Caco-2 (cell line): ENCODE measurements around the gene SLC16A10. TPM values are rescaled to one million over a fixed set of nuclear protein-coding genes. Genes with fewer than 3 reads are reported as not detected.
"Not testable (repeated sequence)": the region's sequence is repeated elsewhere in the genome, so short reads cannot be mapped to it uniquely, and the experiment has no call there.

ENCODE experiments used
- BruUV-seq: library from RNA; stranded (reverse); fragments of 400-500 nt; replicated peaks from 2 replicates; lab custom pipeline; 2021; lab: Mats Ljungman, UMichigan
- CTCF ChIA-PET: fragments of 300-600 bp; sonication (Branson Sonifier 250); formaldehyde crosslinking; loops from one replicate; lab custom pipeline; 2022; ENCODE audit warnings: antibody characterized with exemption; lab: Charles Lee
- POLR2A ChIA-PET: fragments of 300-600 bp; sonication (Branson Sonifier 250); formaldehyde crosslinking; loops from one replicate; lab custom pipeline; 2022; ENCODE audit warnings: antibody characterized with exemption; lab: Charles Lee
- DNase-seq, 2 experiments: peaks; one replicate each; pipeline versions ENCODE4 v3.0.0 to v3.0.0-alpha.2; 2020 to 2022
- H3K27me3 ChIP-seq: replicated peaks from 2 replicates; pipeline ENCODE4 v1.6.0; 2011; ENCODE audit warnings: low read length; ENCODE audit not compliant: control insufficient read depth, insufficient read depth
- H3K36me3 ChIP-seq: 2 replicates; pipeline ENCODE4 v1.5.1; 2011; ENCODE audit warnings: low read length; ENCODE audit not compliant: control insufficient read depth, insufficient read depth
- H3K4me1 ChIP-seq: fragments of 250-450 bp; sonication (Bioruptor Pico); 2 replicates; pipeline ENCODE4 v1.5.1; 2020; ENCODE audit warnings: mild to moderate bottlenecking
- H3K4me3 ChIP-seq: 2 replicates; pipeline ENCODE4 v1.5.1; 2011; ENCODE audit warnings: low read depth, mild to moderate bottlenecking, control low read depth, low read length
- H3K9me3 ChIP-seq: fragments of 250-450 bp; sonication (Bioruptor Pico); 2 replicates; pipeline ENCODE4 v1.5.1; 2020; ENCODE audit warnings: mild to moderate bottlenecking, moderate library complexity
- H3K27ac Mint-ChIP-seq: one replicate; pipeline ENCODE4 v1.8.0; 2022; ENCODE audit warnings: mixed read lengths; ENCODE audit not compliant: unreplicated experiment
- H3K27me3 Mint-ChIP-seq: one replicate; pipeline ENCODE4 v1.8.0; 2022; ENCODE audit warnings: mixed read lengths; ENCODE audit not compliant: insufficient read depth, unreplicated experiment
- H3K36me3 Mint-ChIP-seq: one replicate; pipeline ENCODE4 v1.8.0; 2022; ENCODE audit warnings: mild to moderate bottlenecking, mixed read lengths; ENCODE audit not compliant: insufficient read depth, unreplicated experiment
- H3K4me1 Mint-ChIP-seq: one replicate; pipeline ENCODE4 v1.8.0; 2022; ENCODE audit warnings: low read depth, mixed read lengths; ENCODE audit not compliant: unreplicated experiment
- H3K4me3 Mint-ChIP-seq: one replicate; pipeline ENCODE4 v1.8.0; 2022; ENCODE audit warnings: mild to moderate bottlenecking, moderate library complexity, mixed read lengths; ENCODE audit not compliant: unreplicated experiment
- H3K9me3 Mint-ChIP-seq: one replicate; pipeline ENCODE4 v1.8.0; 2022; ENCODE audit warnings: mixed read lengths; ENCODE audit not compliant: unreplicated experiment
- CTCF ChIP-seq, 2 experiments: fragments of 200-600 bp in 1 of 2; IDR thresholded peaks; 1 replicate in 1 of 2; 2 replicates in 1 of 2; pipeline versions ENCODE4 v1.5.1 to v1.8.0; 2011 to 2022; ENCODE audit warnings: antibody characterized with exemption in 1 of 2, control low read depth in 1 of 2, inconsistent platforms in 1 of 2, low read depth in 1 of 2, low read length in 1 of 2, mild to moderate bottlenecking in 1 of 2, moderate library complexity in 1 of 2; ENCODE audit not compliant: insufficient read depth in 1 of 2, severe bottlenecking in 1 of 2, unreplicated experiment in 1 of 2
- intact Hi-C: fragments of 100-400 bp; cut with micrococcal nuclease; formaldehyde crosslinking; loops from one replicate; pipeline ENCODE4 v1.10.0; 2022; ENCODE audit not compliant: unreplicated experiment
- total RNA-seq: library from RNA; stranded (reverse); gene quantifications from 2 replicates; pipeline ENCODE4 v1.2.3, GENCODE V29; 2022

SLC16A10 gene
- total RNA-seq, 1 experiment from 2014 or later, result 14.2 TPM

DNA sequence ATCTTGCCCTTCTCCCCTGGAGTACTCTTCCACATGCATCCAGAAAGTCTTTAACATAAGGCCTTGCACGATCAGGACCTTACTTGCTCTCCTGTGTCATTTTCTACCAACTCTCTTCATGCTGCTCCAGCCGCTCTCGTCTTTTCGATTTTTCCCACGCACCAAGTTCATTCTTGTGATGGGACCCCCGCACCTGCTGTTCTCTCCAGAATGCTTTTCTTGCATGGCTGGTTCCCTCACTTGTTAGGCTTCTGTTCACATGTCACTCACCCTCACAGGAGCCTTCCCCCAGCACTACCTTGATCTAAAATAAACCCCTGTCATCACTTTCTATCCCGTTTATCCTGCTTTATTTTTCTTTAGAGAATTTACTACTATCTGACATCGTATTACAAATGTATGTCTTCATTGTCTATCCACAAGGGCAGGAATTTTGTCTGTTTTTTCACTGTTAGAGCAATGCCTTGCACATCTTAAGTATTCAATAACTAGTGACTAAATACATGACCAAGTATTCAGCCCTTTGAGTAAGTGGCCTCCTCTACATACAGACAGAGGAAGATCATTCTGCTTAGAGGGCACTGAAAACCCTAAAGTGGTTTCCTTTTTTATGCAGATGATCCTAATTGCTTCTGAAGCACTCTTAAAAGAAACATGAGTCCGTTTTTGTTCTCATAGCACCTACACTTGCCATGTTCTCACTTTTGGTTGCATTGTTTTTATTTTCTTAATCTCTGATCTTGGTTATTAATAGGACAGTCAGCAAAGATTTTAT lies 166.9 kb downstream of the SLC16A10 start:
- Mint-ChIP-seq H3K36me3 (peaks cover 5% of the 10 kb centered on the region), H3K27ac (no peak overlapping the region), H3K9me3 (no peaks in the 10 kb centered on the region), H3K27me3 (no peaks in the 10 kb centered on the region), H3K4me1 (peaks cover 13% of the 10 kb centered on the region), H3K4me3 (no peak overlapping the region)
- Histone ChIP-seq H3K27me3 (no peaks in the 10 kb centered on the region), H3K4me1 (peaks cover 13% of the 10 kb centered on the region), H3K9me3 (no peaks in the 10 kb centered on the region), H3K36me3 (no peaks in the 10 kb centered on the region), H3K4me3 (no peak overlapping the region)
- BruUV-seq, result no TSS peak
- intact Hi-C loops, result no loop called here
- no peak for DNase-seq
- POLR2A ChIA-PET, result no interaction called here
- CTCF ChIA-PET, result no interaction called here
- TF ChIP-seq CTCF (IDR thresholded peaks at IDR 0.05; ENCODE audit: insufficient read depth in 1 of 2, low read depth in 1 of 2, low read length in 1 of 2, severe bottlenecking in 1 of 2, unreplicated experiment in 1 of 2), result no peak

DNA sequence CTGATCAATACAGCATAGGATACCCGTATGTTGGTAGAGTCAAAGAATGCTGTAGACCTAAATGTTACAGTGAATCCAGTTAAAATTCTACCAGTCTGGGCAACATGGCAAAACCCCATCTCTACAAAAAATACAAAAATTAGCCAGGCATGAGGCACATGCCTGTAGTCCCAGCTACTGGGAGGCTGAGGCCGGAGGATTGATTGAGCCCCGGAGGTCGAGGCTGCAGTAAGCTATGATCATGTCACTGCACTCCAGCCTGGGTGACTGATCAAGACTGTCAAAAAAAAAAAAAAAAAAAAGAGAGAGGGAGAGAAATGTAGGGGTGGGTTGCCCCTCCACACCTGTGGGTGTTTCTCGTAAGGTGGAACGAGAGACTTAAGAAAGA lies 167.5 kb downstream of the SLC16A10 start:
- Histone ChIP-seq H3K4me1 (peaks cover 13% of the 10 kb centered on the region), H3K9me3 (no peaks in the 10 kb centered on the region), H3K4me3 (no peak overlapping the region), H3K36me3 (no peaks in the 10 kb centered on the region), H3K27me3 (no peaks in the 10 kb centered on the region)
- intact Hi-C loops, result loop anchor here (5.0 kb wide), 3 partner anchors 68 to 727 kb away; no protein-coding TSS in a partner anchor
- H3K9me3 Mint-ChIP-seq, result no peaks in the 10 kb centered on the region
- peaks cover 9% of the 10 kb centered on the region for H3K36me3 Mint-ChIP-seq
- ChIA-PET CTCF (no interaction called here), POLR2A (no interaction called here)
- BruUV-seq, result no TSS peak
- H3K4me3 Mint-ChIP-seq, result peak overlapping the region; percentile 45
- H3K4me1 Mint-ChIP-seq, result peaks cover 13% of the 10 kb centered on the region
- H3K27me3 Mint-ChIP-seq, result no peaks in the 10 kb centered on the region
- no peak for DNase-seq
- TF ChIP-seq CTCF (IDR thresholded peaks at IDR 0.05; ENCODE audit: insufficient read depth in 1 of 2, low read depth in 1 of 2, low read length in 1 of 2, severe bottlenecking in 1 of 2, unreplicated experiment in 1 of 2), result no peak
- peak overlapping the region; percentile 64 for H3K27ac Mint-ChIP-seq

- intact Hi-C loops, result loop anchor here (1.0 to 5.0 kb wide), 6 partner anchors 45 to 729 kb away; no protein-coding TSS in a partner anchor
- H3K4me1 ChIP-seq, result peaks cover 13% of the 10 kb centered on the region
- H3K27me3 Mint-ChIP-seq, BruUV-seq, DNase-seq, H3K27me3 ChIP-seq, H3K9me3 ChIP-seq, H3K36me3 Mint-ChIP-seq, H3K9me3 Mint-ChIP-seq, H3K36me3 ChIP-seq, POLR2A ChIA-PET, H3K4me3 ChIP-seq: not testable (repeated sequence)
- CTCF ChIA-PET, result interaction anchor here (0.8 kb wide), 1 partner anchor 374 kb away, joined by 4 read pairs; no protein-coding TSS in a partner anchor
- H3K4me1 Mint-ChIP-seq, result peaks cover 15% of the 10 kb centered on the region
- peak overlapping the region; percentile 45 for H3K4me3 Mint-ChIP-seq
- peak overlapping the region; percentile 64 for H3K27ac Mint-ChIP-seq
Observed at GRCh38 chr6:111255838-111256237, 168.5 kb downstream of the SLC16A10 start.
